ENCODE data around the gene KIAA1549.
"Not testable (repeated sequence)": the region's sequence is repeated elsewhere in the genome, so short reads cannot be mapped to it uniquely, and the experiment has no call there.

KIAA1549 gene

DNA sequence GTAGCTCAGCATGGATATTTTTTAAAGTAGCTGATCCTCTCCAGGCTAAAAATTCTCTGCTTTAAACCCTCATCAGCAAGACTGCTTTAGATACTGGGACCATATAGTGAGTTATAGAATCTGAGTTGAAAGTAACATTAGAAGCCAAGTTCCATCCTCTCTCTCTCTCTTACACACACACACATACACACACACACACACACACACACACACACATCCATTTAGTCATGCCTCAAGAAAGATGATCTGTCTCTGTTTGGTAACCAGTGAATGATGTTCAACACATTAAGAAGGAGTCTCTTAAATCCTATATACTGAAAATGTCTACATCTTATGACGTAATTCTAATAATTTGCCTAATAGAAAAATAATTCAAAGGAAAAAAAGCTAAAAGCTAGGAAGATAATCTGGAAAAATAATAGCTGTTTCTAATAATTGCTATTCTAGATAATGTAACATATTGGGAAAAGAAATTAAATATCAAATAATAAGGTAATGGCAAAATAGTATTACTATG lies 166.3 kb downstream of the KIAA1549 start:
- H3K27me3 ChIP-seq (ENCODE audit: control insufficient read depth in 1 of 2, insufficient read depth in 2 of 2, low read length in 2 of 2): no peaks in the 10 kb centered on the region
- no peaks in the 10 kb centered on the region for H3K36me3 ChIP-seq (ENCODE audit: insufficient read depth, low read length)
- no peaks in the 10 kb centered on the region for H3K9me3 ChIP-seq (ENCODE audit: low read length)
- H3K4me1 ChIP-seq (ENCODE audit: insufficient read depth, low read length): no peaks in the 10 kb centered on the region
- H3K9ac ChIP-seq (ENCODE audit: low read length): no peak overlapping the region
- H3K4me3 ChIP-seq (ENCODE audit: low read depth in 1 of 2, low read length in 2 of 2): no peak overlapping the region
- no peak overlapping the region for H3K27ac ChIP-seq (ENCODE audit: low read depth, low read length)

DNA sequence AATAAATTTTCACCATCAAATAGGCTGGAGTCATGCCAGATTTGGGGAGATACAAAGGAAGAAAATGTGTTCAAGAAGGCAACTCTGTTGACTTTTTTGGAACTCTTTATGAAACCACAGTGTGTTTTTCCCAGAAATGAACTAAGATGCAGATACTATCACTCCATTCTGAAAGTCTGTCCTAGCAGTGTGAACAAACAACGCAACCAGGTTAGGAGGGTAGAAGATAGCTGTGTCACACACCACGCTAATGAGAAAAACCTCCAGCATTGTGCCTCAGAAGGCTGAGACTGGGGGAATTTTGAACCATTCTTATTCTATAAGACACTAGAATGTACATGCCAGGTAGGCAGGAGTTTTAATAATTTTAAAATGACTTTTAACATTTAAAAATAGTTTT lies 167.2 kb downstream of the KIAA1549 start:
- Histone ChIP-seq H3K27me3 (ENCODE audit: control insufficient read depth in 1 of 2, insufficient read depth in 2 of 2, low read length in 2 of 2) (no peaks in the 10 kb centered on the region), H3K27ac (ENCODE audit: low read depth, low read length) (no peak overlapping the region), H3K36me3 (ENCODE audit: insufficient read depth, low read length) (no peaks in the 10 kb centered on the region), H3K9ac (ENCODE audit: low read length) (no peak overlapping the region), H3K4me3 (ENCODE audit: low read depth in 1 of 2, low read length in 2 of 2) (no peak overlapping the region), H3K9me3 (ENCODE audit: low read length) (no peaks in the 10 kb centered on the region), H3K4me1 (ENCODE audit: insufficient read depth, low read length) (no peaks in the 10 kb centered on the region)

DNA sequence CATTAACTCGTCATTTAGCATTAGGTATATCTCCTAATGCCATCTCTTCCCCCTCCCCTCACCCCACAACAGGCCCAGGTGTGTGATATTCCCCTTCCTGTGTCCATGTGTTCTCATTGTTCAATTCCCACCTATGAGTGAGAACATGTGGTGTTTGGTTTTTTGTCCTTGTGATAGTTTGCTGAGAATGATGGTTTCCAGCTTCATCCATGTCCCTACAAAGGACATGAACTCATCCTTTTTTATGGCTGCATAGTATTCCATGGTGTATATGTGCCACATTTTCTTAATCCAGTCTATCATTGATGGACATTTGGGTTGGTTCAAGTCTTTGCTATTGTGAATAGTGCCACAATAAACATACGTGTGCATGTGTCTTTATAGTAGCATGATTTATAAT lies 169.9 kb downstream of the KIAA1549 start:
- H3K36me3 ChIP-seq (ENCODE audit: insufficient read depth, low read length); H3K4me3 ChIP-seq (ENCODE audit: low read depth in 1 of 2, low read length in 2 of 2); H3K9me3 ChIP-seq (ENCODE audit: low read length); H3K4me1 ChIP-seq (ENCODE audit: insufficient read depth, low read length); H3K27ac ChIP-seq (ENCODE audit: low read depth, low read length); H3K9ac ChIP-seq (ENCODE audit: low read length); H3K27me3 ChIP-seq (ENCODE audit: control insufficient read depth in 1 of 2, insufficient read depth in 2 of 2, low read length in 2 of 2): not testable (repeated sequence)

DNA sequence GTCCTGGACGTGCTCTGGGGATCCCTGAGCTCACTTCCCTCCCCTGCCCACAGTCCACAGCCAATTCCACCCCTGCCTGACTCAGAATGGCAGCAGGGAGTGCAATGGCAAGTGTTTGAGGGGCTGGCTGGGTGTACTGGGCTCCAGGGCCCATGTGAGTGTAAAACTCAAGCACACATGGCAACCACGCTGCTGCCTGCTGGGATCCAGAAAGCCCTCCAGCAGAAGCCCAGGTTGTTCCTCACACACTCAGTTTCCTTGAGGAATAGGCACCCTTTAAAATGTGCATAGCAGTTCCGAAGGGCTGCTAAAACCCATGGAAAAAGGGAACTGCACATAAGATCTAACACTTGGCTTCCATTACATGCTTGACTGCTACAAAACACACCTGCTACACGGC lies 171.8 kb downstream of the KIAA1549 start:
- no peaks in the 10 kb centered on the region for H3K9me3 ChIP-seq (ENCODE audit: low read length)
- H3K27ac ChIP-seq (ENCODE audit: low read depth, low read length): no peak overlapping the region
- H3K27me3 ChIP-seq (ENCODE audit: control insufficient read depth in 1 of 2, insufficient read depth in 2 of 2, low read length in 2 of 2): no peaks in the 10 kb centered on the region
- H3K4me1 ChIP-seq (ENCODE audit: insufficient read depth, low read length): no peaks in the 10 kb centered on the region
- no peaks in the 10 kb centered on the region for H3K36me3 ChIP-seq (ENCODE audit: insufficient read depth, low read length)
- H3K4me3 ChIP-seq (ENCODE audit: low read depth in 1 of 2, low read length in 2 of 2): no peak overlapping the region
- no peak overlapping the region for H3K9ac ChIP-seq (ENCODE audit: low read length)

DNA sequence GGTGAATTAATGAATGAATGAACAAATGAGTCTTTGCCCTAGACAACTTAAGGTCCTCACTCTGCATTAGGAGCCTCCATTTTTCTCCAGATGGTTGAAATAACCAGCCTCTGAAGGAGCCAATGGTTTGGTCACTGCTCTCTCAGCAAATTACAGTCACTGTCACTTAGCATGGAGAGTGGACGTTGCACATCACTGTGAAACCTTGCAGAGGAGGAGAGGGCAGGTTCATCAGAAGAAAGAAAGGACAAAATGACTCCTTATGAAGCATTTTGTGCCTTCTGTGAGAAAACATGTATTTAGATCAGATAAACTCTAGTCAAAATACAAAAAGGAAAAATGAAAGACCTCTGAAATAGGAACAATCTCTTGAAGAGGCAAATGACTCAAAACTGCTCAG lies 176.6 kb downstream of the KIAA1549 start:
- no peaks in the 10 kb centered on the region for H3K4me1 ChIP-seq (ENCODE audit: insufficient read depth, low read length)
- H3K36me3 ChIP-seq (ENCODE audit: insufficient read depth, low read length): no peaks in the 10 kb centered on the region
- no peak overlapping the region for H3K4me3 ChIP-seq (ENCODE audit: low read depth in 1 of 2, low read length in 2 of 2)
- H3K27me3 ChIP-seq (ENCODE audit: control insufficient read depth in 1 of 2, insufficient read depth in 2 of 2, low read length in 2 of 2): no peaks in the 10 kb centered on the region
- no peak overlapping the region for H3K27ac ChIP-seq (ENCODE audit: low read depth, low read length)
- H3K9ac ChIP-seq (ENCODE audit: low read length): no peak overlapping the region
- H3K9me3 ChIP-seq (ENCODE audit: low read length): no peaks in the 10 kb centered on the region

DNA sequence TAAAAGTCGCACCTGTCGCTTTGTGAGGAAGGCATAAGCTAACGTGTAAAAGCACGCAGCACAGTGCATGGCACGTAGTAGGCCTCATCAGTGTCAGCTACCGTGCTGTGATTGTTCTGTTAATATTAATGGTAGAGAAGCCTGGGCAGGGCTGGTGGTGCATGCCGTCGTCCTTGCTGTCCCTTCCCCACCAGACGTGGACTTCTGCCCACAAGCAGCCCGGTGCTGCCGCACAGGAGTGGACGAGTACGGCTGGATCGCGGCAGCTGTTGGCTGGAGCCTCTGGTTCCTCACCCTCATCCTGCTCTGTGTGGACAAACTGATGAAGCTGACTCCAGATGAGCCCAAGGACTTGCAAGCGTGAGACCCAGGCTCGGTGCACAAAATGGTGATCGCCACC lies 178.5 kb downstream of the KIAA1549 start:
- no peak overlapping the region for H3K4me3 ChIP-seq (ENCODE audit: low read depth in 1 of 2, low read length in 2 of 2)
- no peak overlapping the region for H3K9ac ChIP-seq (ENCODE audit: low read length)
- no peak overlapping the region for H3K27ac ChIP-seq (ENCODE audit: low read depth, low read length)
- no peaks in the 10 kb centered on the region for H3K9me3 ChIP-seq (ENCODE audit: low read length)
- H3K4me1 ChIP-seq (ENCODE audit: insufficient read depth, low read length): no peaks in the 10 kb centered on the region
- no peaks in the 10 kb centered on the region for H3K36me3 ChIP-seq (ENCODE audit: insufficient read depth, low read length)
- peaks cover 0 to 3% of the 10 kb centered on the region in 2 donors for H3K27me3 ChIP-seq (ENCODE audit: control insufficient read depth in 1 of 2, insufficient read depth in 2 of 2, low read length in 2 of 2)

DNA sequence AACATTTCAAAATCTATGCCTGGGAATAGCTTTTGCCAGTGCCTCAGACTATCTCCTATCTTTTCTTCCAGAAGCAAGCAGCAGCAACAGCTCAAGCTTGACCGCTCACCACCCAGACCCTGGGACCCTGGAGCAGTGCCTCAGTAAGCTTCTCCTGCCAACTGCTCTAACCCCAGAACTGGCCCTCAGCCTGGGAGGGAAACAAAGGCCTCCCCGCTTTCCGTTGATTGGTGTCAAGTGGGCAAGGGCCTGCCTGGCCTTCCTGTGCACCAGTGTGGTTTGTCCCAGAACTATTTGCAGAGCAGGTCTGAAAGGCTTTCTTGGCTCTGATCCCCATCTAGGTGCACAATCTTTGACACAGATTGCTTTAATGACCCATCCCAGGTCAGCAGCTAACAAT lies 179.9 kb downstream of the KIAA1549 start:
- H3K4me3 ChIP-seq (ENCODE audit: low read depth in 1 of 2, low read length in 2 of 2): no peak overlapping the region
- H3K36me3 ChIP-seq (ENCODE audit: insufficient read depth, low read length): no peaks in the 10 kb centered on the region
- no peaks in the 10 kb centered on the region for H3K4me1 ChIP-seq (ENCODE audit: insufficient read depth, low read length)
- H3K9ac ChIP-seq (ENCODE audit: low read length): no peak overlapping the region
- no peak overlapping the region for H3K27ac ChIP-seq (ENCODE audit: low read depth, low read length)
- H3K27me3 ChIP-seq (ENCODE audit: control insufficient read depth in 1 of 2, insufficient read depth in 2 of 2, low read length in 2 of 2): peaks cover 0 to 4% of the 10 kb centered on the region in 2 donors
- no peaks in the 10 kb centered on the region for H3K9me3 ChIP-seq (ENCODE audit: low read length)

DNA sequence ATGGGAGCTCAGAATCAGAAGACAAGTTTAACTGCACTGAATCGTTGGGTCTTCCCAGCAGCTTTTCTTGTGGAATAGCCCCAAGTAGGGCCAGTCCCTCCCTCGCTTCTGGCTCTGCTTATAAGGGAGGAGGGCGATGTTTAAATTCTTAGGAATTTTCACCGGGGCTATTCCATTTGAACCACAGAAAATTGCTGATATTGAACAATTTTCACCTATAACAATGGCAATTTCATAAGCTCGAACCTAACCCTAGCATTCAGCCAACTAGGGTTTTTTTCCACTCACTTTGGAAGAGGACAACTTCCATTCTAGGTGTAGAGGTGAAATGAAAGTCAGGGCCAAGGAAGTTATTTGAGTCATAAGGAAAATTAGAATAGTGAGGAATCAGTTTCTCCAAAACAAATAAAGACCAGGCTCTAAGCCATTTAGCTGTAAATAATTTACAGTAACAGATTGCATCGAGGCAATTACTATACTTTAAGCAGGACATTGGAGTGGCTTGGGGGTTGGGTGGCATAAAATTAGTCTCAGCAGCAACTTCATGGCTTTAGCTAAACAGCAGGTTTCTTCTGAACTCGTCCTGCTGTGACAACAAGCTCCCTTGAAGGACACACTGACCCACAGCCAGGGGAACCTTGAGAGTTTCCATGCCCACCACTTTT lies 181.7 kb downstream of the KIAA1549 start:
- H3K36me3 ChIP-seq (ENCODE audit: insufficient read depth, low read length): no peaks in the 10 kb centered on the region
- peaks cover 0 to 4% of the 10 kb centered on the region in 2 donors for H3K27me3 ChIP-seq (ENCODE audit: control insufficient read depth in 1 of 2, insufficient read depth in 2 of 2, low read length in 2 of 2)
- H3K4me1 ChIP-seq (ENCODE audit: insufficient read depth, low read length): no peaks in the 10 kb centered on the region
- no peak overlapping the region for H3K27ac ChIP-seq (ENCODE audit: low read depth, low read length)
- no peak overlapping the region for H3K9ac ChIP-seq (ENCODE audit: low read length)
- no peak overlapping the region for H3K4me3 ChIP-seq (ENCODE audit: low read depth in 1 of 2, low read length in 2 of 2)
- H3K9me3 ChIP-seq (ENCODE audit: low read length): no peaks in the 10 kb centered on the region

DNA sequence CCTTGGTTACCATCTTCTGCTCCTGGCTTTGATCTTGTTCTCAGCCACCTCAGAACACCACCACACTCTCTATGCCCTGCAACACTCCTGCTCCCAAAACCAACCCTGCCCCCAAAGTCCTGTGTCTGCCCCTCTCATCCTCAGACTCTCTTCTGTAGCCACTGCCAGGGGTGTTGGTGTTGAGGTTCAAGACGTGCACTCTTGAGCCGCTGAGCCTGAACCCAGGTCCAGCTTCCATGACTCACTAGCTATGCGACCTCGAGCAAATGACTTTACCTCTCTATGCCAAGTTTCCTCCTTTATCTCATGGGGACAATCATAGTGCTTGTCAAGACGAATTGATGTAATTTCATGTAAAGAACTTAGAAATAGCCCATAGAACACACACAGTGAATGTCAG lies 182.4 kb downstream of the KIAA1549 start:
- H3K4me1 ChIP-seq (ENCODE audit: insufficient read depth, low read length): no peaks in the 10 kb centered on the region
- H3K27ac ChIP-seq (ENCODE audit: low read depth, low read length): no peak overlapping the region
- H3K27me3 ChIP-seq (ENCODE audit: control insufficient read depth in 1 of 2, insufficient read depth in 2 of 2, low read length in 2 of 2): peaks cover 0 to 4% of the 10 kb centered on the region in 2 donors
- H3K4me3 ChIP-seq (ENCODE audit: low read depth in 1 of 2, low read length in 2 of 2): no peak overlapping the region
- H3K36me3 ChIP-seq (ENCODE audit: insufficient read depth, low read length): no peaks in the 10 kb centered on the region
- H3K9me3 ChIP-seq (ENCODE audit: low read length): no peaks in the 10 kb centered on the region
- H3K9ac ChIP-seq (ENCODE audit: low read length): no peak overlapping the region

DNA sequence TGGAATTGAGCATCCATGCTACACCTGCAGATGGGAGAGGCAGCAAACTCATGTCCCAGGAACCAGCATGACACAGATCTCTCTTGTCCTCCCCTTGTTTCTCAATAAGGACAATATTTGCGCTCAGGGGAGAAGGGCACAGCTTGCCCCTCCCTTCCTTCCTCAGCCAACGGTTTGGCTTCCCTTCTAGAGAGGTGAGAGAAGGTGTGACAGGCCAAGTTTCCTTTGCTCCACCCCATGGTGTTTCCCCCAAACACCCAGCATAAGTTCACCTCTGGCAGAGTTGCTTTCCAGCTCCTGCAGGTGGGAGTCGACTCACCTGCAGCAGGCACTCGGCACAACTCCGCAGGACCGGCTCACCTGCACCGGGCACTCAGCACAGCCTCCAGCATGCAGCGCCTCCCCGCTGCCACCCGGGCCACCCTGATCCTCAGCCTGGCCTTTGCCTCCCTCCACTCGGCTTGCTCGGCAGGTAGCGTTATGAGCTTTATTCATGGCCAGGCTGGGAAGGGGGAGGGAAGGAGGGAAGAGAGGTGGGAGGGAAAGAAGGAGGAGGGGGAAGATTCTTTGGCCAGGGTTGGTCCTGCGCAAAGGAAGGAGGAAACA lies 183.4 kb downstream of the KIAA1549 start, which contains the start of the genes ATP6V0A4 and TMEM213:
Gene ATP6V0A4, minus strand, starts transcription at position 482 of the 606 bp plus-strand sequence. CDS start 26,949 bp downstream, outside the sequence.
Gene TMEM213, plus strand, starts transcription at position 280 of the 606 bp plus-strand sequence. Its CDS starts 111 bp downstream, at position 391.
- Histone ChIP-seq H3K9me3 (ENCODE audit: low read length) (no peaks in the 10 kb centered on the region), H3K9ac (ENCODE audit: low read length) (no peak within 1 kb of the TSS), H3K36me3 (ENCODE audit: insufficient read depth, low read length) (no peaks in the 10 kb centered on the region), H3K27me3 (ENCODE audit: control insufficient read depth in 1 of 2, insufficient read depth in 2 of 2, low read length in 2 of 2) (peaks cover 0 to 4% of the 10 kb centered on the region in 2 donors), H3K4me3 (ENCODE audit: low read depth in 1 of 2, low read length in 2 of 2) (no peak within 1 kb of the TSS), H3K4me1 (ENCODE audit: insufficient read depth, low read length) (no peaks in the 10 kb centered on the region), H3K27ac (ENCODE audit: low read depth, low read length) (no peak within 1 kb of the TSS)

DNA sequence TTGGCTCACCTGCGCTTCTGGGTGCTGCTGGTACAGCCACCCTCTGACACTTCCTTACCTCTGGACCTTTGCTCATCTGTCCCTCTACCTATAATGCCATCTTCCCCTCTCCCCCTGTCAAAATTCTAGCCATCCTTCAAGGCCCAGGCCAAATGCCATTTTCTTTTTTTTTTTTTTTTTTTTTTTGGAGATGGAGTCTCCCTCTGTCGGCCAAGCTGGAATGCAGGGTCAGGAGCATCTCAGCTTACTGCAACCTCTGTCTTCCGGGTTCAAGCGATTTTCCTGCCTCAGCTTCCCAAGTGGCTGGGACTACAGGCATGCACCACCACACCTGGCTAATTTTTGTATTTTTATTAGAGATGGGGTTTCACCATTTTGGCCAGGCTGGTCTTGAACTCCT lies 184.1 kb downstream of the KIAA1549 start:
- not testable (repeated sequence) for H3K4me1 ChIP-seq (ENCODE audit: insufficient read depth, low read length); H3K9ac ChIP-seq (ENCODE audit: low read length); H3K27me3 ChIP-seq (ENCODE audit: control insufficient read depth in 1 of 2, insufficient read depth in 2 of 2, low read length in 2 of 2); H3K4me3 ChIP-seq (ENCODE audit: low read depth in 1 of 2, low read length in 2 of 2); H3K9me3 ChIP-seq (ENCODE audit: low read length); H3K27ac ChIP-seq (ENCODE audit: low read depth, low read length); H3K36me3 ChIP-seq (ENCODE audit: insufficient read depth, low read length)

Measured in muscle layer of colon (tissue), 2 donors.